22Rv1 (cell line): ENCODE results near the gene PDIA5.

ENCODE experiments used
- ZFX ChIP-seq: fragments of 450-650 bp; IDR thresholded peaks from 2 replicates; pipeline ENCODE4 v1.6.1; 2017; ENCODE audit warnings: antibody characterized with exemption, borderline replicate concordance
- TF ChIP-seq, protein P1 (sequence below): fragments of 450-650 bp; IDR thresholded peaks from 2 replicates; pipeline ENCODE4 v1.5.1; 2017; ENCODE audit warnings: mild to moderate bottlenecking

DNA sequence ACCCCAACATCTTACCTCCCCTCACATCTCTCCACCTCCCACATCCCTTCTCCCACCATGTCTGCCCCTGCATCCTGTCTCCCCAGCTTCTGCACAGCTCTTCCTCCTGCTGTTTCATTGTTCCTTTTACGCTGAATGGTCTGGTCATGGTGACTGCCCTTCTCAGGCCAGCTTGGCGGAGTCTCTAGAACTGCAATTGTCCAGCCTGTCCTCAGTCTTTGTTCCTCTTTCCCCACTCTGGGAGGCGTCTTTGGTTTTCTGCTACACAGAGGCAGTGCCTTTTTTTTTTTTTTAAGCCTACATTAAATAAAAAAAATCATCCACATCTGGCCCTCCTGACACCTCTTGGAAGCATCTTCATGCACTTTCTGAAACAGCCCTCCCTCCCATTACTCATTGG lies 85.9 kb downstream of the PDIA5 start:
- TF ChIP-seq, protein P1, sequence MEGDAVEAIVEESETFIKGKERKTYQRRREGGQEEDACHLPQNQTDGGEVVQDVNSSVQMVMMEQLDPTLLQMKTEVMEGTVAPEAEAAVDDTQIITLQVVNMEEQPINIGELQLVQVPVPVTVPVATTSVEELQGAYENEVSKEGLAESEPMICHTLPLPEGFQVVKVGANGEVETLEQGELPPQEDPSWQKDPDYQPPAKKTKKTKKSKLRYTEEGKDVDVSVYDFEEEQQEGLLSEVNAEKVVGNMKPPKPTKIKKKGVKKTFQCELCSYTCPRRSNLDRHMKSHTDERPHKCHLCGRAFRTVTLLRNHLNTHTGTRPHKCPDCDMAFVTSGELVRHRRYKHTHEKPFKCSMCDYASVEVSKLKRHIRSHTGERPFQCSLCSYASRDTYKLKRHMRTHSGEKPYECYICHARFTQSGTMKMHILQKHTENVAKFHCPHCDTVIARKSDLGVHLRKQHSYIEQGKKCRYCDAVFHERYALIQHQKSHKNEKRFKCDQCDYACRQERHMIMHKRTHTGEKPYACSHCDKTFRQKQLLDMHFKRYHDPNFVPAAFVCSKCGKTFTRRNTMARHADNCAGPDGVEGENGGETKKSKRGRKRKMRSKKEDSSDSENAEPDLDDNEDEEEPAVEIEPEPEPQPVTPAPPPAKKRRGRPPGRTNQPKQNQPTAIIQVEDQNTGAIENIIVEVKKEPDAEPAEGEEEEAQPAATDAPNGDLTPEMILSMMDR, result no peak
- TF ChIP-seq ZFX, result no peak
